ENCODE measurements around the gene C14orf93.
"Not testable (repeated sequence)": the region's sequence is repeated elsewhere in the genome, so short reads cannot be mapped to it uniquely, and the experiment has no call there.

The C14orf93 gene

GRCh38 chr14:22966783-22967269 is 43.1 kb downstream of the C14orf93 start:
- ATAC-seq (ENCODE audit: low read depth) (no peak), DNase-seq (ENCODE audit: low spot score in 2 of 2) (no peak)
- H3K4me1 Mint-ChIP-seq: no peaks in the 10 kb centered on the region
- H3K4me3 Mint-ChIP-seq: no peak overlapping the region
- no peaks in the 10 kb centered on the region for H3K36me3 Mint-ChIP-seq
- H3K27ac Mint-ChIP-seq: no peak overlapping the region
- H3K9me3 Mint-ChIP-seq: no peaks in the 10 kb centered on the region
- H3K27me3 Mint-ChIP-seq: no peaks in the 10 kb centered on the region

DNA sequence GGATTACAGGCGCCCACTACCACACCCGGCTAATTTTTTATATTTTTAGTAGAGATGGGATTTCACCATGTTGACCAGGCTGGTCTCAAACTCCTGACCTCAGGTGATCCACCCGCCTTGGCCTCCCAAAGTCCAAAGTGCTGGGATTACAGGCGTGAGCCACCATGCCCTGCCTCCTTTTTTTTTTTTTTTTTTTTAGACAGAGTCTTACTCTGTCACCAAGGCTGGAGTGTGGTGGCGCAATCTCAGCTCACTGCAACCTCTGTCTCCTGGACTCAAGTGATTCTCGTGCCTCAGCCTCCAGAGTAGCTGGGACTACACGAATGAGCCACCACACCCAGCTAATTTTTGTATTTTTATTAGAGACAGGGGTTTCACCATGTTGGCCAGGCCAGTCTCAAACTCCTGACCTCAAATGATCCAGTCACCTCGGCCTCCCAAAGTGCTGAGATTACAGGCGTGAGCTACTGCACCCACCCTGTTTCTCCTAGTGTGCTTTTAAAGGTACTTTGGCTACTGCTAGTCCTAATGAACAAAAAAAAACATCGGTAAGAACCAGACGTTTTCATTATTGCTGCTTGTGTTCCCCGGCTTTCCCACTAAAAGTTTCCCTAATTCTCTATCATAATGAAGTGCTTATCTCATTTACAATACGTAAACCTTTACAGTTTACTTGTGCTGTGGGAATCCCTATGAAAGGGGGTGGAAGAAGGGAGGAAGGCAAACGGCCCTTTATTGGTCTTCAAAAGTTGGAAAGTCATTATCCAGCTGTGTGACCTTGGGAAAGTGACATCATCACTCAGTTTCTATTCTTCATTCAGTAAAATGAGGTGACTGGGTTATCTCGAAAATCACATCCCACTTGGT is 43.8 kb downstream of the C14orf93 start:
- H3K36me3 Mint-ChIP-seq; H3K27me3 Mint-ChIP-seq; H3K9me3 Mint-ChIP-seq; H3K4me1 Mint-ChIP-seq; DNase-seq (ENCODE audit: low spot score in 2 of 2); H3K4me3 Mint-ChIP-seq; H3K27ac Mint-ChIP-seq; ATAC-seq (ENCODE audit: low read depth): not testable (repeated sequence)

DNA sequence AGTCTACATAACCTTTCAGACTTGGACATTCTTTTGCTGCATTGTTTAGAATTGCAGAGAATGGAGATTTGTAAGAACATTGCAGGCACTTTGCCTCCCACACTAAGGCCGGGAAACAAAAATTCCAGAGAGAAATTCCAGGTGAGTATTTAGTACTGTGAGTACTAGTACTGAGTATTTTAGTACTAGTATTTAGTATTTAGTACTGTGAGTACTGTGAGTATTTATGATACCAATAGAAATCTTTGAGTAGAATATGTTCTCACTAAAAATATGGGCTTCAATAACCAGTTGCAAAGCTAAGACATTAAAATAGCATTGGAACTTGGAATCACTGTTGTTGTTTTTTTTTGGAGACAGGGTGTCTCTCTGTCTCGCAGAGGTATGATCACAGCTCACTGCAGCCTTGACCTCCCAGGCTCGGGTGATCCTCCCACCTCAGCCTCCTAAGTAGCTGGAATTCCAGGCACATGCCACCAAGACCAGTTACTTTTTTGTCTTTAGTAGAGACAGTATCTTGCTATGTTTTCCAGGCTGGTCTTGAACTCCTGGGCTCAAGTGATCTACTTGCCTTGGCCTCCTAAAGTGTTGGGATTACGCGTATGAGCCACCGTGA is 47.8 kb downstream of the C14orf93 start:
- Mint-ChIP-seq H3K27me3 (no peaks in the 10 kb centered on the region), H3K4me3 (no peak overlapping the region), H3K36me3 (no peaks in the 10 kb centered on the region), H3K27ac (no peak overlapping the region), H3K4me1 (no peaks in the 10 kb centered on the region), H3K9me3 (no peaks in the 10 kb centered on the region)
- ATAC-seq (ENCODE audit: low read depth): no peak
- no peak for DNase-seq (ENCODE audit: low spot score in 2 of 2)

DNA sequence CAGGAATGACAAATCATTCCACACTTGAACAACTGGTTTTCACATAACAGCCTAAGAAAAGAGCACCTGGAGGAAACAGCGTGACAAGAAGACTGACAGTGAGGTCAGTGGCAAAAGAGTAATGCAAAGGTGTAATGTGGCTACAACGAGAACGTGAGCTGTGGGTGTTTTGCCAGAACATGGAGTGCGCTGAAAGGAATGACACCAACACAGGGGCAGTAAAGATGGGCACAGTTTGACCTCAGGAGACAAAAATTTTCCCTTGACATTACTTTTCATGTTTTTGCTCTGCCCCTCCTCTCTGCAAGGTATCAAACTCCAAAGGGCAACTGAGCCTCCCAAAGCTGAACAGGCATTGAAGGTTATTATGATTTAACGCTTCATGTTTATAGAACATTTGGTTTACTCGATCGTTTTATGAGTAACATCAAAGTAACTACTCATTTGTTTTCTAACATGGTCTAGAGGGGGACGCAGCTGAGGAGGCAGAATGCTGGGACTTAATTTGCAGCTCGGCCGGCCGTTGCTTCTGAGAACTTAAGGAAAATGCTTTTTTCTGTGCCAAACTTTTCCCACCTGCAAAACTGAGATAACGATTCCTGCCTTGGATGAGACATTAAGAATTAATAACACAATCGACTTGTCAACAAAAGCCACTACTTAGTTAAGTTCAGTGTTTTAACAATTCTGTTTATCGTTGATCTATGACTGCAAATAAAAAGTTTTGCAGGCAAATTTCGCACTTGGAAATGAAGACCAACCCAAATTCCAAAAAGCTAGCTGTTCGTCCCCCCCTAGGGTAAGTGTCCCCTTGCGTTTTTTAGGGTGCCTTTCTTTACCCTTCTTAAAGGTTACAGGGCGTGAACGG is 54.0 kb downstream of the C14orf93 start:
- Mint-ChIP-seq H3K36me3 (peaks cover 8% of the 10 kb centered on the region), H3K9me3 (no peaks in the 10 kb centered on the region), H3K27ac (peak overlapping the region; percentile 75), H3K4me3 (peak overlapping the region; percentile 87), H3K4me1 (peaks cover 8% of the 10 kb centered on the region), H3K27me3 (no peaks in the 10 kb centered on the region)
- DNase-seq (ENCODE audit: low spot score in 2 of 2) (no peak), ATAC-seq (ENCODE audit: low read depth) (no peak)

DNA sequence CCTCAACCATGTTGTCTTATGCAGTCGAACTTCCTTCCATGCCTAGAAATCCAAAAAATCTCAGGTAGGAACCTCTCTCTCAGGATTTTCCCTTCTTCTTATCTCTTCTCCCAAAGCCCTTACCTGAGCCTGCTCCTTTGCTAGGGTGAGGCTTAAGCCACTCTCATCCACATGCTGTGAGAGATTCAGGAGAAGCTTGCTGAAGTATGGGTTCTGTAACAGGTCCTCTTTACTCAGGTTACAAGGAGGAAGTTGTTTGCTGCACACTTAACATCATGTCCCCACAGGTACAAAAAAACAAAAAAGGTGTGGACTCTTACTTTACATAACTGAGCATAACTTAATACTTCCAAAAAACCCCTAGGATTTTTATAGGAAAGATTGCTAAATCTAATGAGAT is 57.5 kb downstream of the C14orf93 start:
- H3K27me3 Mint-ChIP-seq: no peaks in the 10 kb centered on the region
- H3K27ac Mint-ChIP-seq: no peak overlapping the region
- H3K36me3 Mint-ChIP-seq: peaks cover 13% of the 10 kb centered on the region
- peaks cover 8% of the 10 kb centered on the region for H3K4me1 Mint-ChIP-seq
- H3K4me3 Mint-ChIP-seq: no peak overlapping the region
- no peaks in the 10 kb centered on the region for H3K9me3 Mint-ChIP-seq
- DNase-seq (ENCODE audit: low spot score in 2 of 2) (no peak), ATAC-seq (ENCODE audit: low read depth) (no peak)

GRCh38 chr14:22951795-22952194 is 58.1 kb downstream of the C14orf93 start:
- not testable (repeated sequence) for H3K27me3 Mint-ChIP-seq; H3K4me1 Mint-ChIP-seq; ATAC-seq (ENCODE audit: low read depth); H3K27ac Mint-ChIP-seq; H3K9me3 Mint-ChIP-seq; DNase-seq (ENCODE audit: low spot score in 2 of 2); H3K4me3 Mint-ChIP-seq
- H3K36me3 Mint-ChIP-seq: peaks cover 18% of the 10 kb centered on the region

DNA sequence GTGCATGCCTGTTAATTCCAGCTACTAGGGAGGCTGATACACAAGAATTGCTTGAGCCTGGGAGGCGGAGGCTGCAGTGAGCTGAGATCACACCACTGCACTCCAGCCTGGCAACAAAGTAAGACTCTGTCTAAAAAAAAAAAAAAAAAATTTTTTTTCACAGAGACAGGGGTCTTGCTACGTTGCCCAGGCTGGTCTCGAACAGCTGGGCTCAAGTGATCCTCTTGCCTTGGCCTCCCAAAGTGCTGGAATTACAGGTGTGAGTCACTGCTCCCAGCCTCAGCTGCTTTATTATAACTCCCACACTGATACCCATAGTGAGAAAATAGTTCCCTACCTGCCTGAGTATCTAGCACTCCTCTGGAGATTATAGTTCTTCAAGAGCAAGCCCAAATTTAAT is 64.3 kb downstream of the C14orf93 start:
- H3K9me3 Mint-ChIP-seq: no peaks in the 10 kb centered on the region
- ATAC-seq (ENCODE audit: low read depth) (no peak), DNase-seq (ENCODE audit: low spot score in 2 of 2) (no peak)
- peaks cover 23% of the 10 kb centered on the region for H3K36me3 Mint-ChIP-seq
- no peak overlapping the region for H3K4me3 Mint-ChIP-seq
- no peaks in the 10 kb centered on the region for H3K4me1 Mint-ChIP-seq
- H3K27ac Mint-ChIP-seq: no peak overlapping the region
- no peaks in the 10 kb centered on the region for H3K27me3 Mint-ChIP-seq

DNA sequence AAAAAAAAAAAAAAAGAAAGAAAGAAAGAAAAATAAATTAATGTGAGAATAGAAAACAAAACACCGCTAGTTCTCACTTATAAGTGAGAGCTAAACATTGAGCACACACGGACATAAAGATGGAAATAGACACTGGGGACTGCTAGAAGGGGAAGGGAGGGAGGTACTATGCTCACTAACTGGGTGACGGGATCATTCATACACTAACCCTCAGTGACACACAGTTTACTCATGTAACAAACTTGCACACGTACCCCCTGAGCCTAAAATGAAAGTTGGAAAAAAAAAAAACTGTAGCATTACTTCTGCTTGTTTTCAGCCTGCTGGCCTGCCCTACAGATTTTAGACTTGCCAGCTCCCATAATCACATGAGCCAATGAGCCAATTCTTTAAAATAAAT is 70.3 kb downstream of the C14orf93 start:
- DNase-seq (ENCODE audit: low spot score in 2 of 2) (no peak), ATAC-seq (ENCODE audit: low read depth) (no peak)
- no peak overlapping the region for H3K4me3 Mint-ChIP-seq
- no peaks in the 10 kb centered on the region for H3K27me3 Mint-ChIP-seq
- no peaks in the 10 kb centered on the region for H3K9me3 Mint-ChIP-seq
- H3K4me1 Mint-ChIP-seq: no peaks in the 10 kb centered on the region
- peaks cover 8% of the 10 kb centered on the region for H3K36me3 Mint-ChIP-seq
- H3K27ac Mint-ChIP-seq: no peak overlapping the region
